ENCODE measurements around the gene HNF4A. TPM values are rescaled to one million over a fixed set of nuclear protein-coding genes. Genes with fewer than 3 reads are reported as not detected.
A peak's percentile ranks its signal among the peaks of the same experiment; 100 is the strongest.

The HNF4A gene
- polyA plus RNA-seq, 1 donor from 2014 or later: not detected

DNA sequence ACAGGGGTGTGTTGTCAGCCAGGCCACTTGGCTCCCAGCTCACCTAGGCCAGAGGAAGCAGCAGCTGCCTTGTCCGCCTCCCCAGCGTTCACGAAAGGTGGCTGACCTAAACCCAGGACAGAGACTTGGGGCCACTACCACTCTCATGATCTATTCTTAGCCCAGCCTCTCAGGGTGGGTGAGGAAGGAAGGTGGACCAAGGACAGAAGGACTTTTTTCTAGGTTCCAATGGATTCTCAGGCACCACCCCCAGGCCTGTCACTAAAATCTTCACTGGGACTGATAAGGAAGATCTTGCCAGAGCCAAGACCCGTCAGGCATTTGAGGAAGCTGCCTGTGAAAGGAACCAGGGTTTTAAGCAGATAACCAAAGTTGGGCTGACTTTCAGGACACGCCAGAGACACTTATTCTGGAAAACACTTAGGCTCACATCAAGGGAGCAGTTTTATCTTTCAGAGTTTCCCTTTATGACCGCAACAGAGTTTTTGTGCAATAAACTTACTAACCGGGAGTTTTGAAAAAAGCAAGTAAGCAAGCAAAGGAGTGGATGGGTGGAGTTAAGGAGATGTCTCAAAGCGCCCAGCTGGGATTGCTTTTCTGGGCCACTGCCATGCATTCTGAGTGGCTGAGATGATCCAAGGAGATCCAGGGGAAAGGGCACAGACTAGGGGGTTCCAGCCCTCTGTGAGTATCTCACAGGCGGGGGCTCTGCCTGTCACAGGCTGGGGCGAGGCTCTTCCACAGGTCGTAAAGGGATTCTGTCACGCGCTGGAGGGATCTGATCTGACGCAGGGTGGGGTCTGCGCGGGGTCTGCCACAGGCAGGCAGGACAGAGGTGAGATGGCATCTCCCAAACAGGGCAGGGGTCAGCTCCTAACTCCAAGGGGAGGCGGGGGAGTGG, 45.5 kb upstream of the HNF4A start:
- Histone ChIP-seq H3K9ac (ENCODE audit: low read length) (peak overlapping the region; percentile 85), H4K20me1 (ENCODE audit: insufficient read depth) (no peaks in the 10 kb centered on the region), H3F3A (ENCODE audit: insufficient read depth, low read length, poor library complexity, severe bottlenecking) (no peaks in the 10 kb centered on the region), H3K9me2 (ENCODE audit: insufficient read depth, low read length) (no peaks in the 10 kb centered on the region), H3K4me2 (ENCODE audit: low read length) (peak overlapping the region; percentile 71), H3K9me3 (ENCODE audit: low read length) (no peaks in the 10 kb centered on the region), H3K27ac (ENCODE audit: low read length) (no peak overlapping the region), H3K4me3 (ENCODE audit: low read length) (peak overlapping the region; percentile 96), H3K79me2 (replicated peaks; ENCODE audit: insufficient read depth, low read length) (peaks cover 4% of the 10 kb centered on the region), H3K36me3 (ENCODE audit: insufficient read depth, low read length) (no peaks in the 10 kb centered on the region), H2AFZ (ENCODE audit: low read depth, low read length) (peak overlapping the region; percentile 75), H3K27me3 (ENCODE audit: insufficient read depth, low read depth, low read length) (no peaks in the 10 kb centered on the region)
- no peak for TF ChIP-seq RAD21 (conservative IDR thresholded peaks at IDR 0.05)
- no peak for TF ChIP-seq TAF1 (IDR thresholded peaks at IDR 0.05; ENCODE audit: low read depth)
- TF ChIP-seq EP300 (conservative IDR thresholded peaks at IDR 0.05; ENCODE audit: poor library complexity, severe bottlenecking): no peak
- TF ChIP-seq MXI1 (conservative IDR thresholded peaks at IDR 0.05; ENCODE audit: poor library complexity, severe bottlenecking): no peak
- TF ChIP-seq POLR2AphosphoS5 (IDR thresholded peaks at IDR 0.05): no peak
- TF ChIP-seq, protein P1, sequence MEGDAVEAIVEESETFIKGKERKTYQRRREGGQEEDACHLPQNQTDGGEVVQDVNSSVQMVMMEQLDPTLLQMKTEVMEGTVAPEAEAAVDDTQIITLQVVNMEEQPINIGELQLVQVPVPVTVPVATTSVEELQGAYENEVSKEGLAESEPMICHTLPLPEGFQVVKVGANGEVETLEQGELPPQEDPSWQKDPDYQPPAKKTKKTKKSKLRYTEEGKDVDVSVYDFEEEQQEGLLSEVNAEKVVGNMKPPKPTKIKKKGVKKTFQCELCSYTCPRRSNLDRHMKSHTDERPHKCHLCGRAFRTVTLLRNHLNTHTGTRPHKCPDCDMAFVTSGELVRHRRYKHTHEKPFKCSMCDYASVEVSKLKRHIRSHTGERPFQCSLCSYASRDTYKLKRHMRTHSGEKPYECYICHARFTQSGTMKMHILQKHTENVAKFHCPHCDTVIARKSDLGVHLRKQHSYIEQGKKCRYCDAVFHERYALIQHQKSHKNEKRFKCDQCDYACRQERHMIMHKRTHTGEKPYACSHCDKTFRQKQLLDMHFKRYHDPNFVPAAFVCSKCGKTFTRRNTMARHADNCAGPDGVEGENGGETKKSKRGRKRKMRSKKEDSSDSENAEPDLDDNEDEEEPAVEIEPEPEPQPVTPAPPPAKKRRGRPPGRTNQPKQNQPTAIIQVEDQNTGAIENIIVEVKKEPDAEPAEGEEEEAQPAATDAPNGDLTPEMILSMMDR (IDR thresholded peaks at IDR 0.05; ENCODE audit: poor library complexity, severe bottlenecking): no peak
- TF ChIP-seq, protein P2, sequence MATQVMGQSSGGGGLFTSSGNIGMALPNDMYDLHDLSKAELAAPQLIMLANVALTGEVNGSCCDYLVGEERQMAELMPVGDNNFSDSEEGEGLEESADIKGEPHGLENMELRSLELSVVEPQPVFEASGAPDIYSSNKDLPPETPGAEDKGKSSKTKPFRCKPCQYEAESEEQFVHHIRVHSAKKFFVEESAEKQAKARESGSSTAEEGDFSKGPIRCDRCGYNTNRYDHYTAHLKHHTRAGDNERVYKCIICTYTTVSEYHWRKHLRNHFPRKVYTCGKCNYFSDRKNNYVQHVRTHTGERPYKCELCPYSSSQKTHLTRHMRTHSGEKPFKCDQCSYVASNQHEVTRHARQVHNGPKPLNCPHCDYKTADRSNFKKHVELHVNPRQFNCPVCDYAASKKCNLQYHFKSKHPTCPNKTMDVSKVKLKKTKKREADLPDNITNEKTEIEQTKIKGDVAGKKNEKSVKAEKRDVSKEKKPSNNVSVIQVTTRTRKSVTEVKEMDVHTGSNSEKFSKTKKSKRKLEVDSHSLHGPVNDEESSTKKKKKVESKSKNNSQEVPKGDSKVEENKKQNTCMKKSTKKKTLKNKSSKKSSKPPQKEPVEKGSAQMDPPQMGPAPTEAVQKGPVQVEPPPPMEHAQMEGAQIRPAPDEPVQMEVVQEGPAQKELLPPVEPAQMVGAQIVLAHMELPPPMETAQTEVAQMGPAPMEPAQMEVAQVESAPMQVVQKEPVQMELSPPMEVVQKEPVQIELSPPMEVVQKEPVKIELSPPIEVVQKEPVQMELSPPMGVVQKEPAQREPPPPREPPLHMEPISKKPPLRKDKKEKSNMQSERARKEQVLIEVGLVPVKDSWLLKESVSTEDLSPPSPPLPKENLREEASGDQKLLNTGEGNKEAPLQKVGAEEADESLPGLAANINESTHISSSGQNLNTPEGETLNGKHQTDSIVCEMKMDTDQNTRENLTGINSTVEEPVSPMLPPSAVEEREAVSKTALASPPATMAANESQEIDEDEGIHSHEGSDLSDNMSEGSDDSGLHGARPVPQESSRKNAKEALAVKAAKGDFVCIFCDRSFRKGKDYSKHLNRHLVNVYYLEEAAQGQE (IDR thresholded peaks at IDR 0.05; ENCODE audit: borderline replicate concordance): no peak
- no peak for TF ChIP-seq EZH2 (IDR thresholded peaks at IDR 0.05; ENCODE audit: borderline replicate concordance, insufficient read depth, low read length, poor library complexity, severe bottlenecking)
- TF ChIP-seq SMC3 (conservative IDR thresholded peaks at IDR 0.05; ENCODE audit: poor library complexity): no peak

DNA sequence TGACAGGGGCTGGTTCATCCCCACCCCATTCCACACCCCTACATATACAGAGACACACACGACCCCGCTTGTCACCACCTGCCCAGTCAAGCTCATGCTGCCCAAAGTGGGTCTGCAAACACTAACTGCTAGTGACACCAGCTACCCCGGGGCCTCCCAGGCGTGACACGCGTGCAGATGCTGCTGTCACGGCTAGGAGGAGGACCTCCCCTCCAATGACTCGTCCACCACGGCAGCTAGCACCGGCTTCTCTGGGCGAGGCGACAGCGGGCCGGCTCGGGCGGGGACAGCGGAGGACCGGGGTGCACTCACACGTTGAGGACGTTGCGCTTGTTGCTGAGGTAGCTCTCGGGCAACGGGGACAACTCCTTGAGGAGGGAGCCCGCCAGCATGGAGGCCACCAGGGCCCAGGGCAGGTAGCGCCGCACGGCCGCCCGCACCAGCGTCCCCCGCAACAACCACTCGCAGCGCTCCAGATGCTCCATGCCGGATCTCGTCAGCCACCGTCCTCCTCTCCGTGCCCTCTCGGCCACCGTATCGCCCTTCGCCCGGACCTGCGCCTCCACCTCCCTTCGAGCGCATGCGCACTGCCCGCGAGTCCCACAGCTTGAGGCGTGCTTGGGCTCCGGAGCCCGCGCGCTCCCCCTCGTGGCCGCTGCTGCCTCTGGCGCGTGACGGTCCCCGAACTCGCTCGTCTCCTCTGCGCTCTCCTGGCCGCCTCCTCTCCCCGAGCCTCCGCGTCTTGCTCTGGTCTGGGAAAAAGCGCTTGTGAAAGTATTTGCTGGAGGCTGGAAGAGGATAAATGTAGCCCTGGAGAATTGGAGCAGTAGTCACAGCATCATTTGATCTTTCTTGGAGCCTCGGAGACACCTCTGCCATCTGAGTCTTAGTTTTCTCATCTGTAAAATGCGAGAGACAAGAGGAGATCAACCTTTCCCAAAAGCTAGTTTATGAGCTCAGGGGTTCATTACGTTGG, 44.5 kb upstream of the HNF4A start, which contains the start of gene FITM2:
Gene FITM2 (minus strand): TSS at position 539 of the 976 bp plus-strand sequence. CDS start 54 bp downstream, at position 485.
- H2AFZ ChIP-seq (ENCODE audit: low read depth, low read length): peak within 1 kb of the TSS; percentile 75
- peak; percentile 97 for TF ChIP-seq SMC3 (conservative IDR thresholded peaks at IDR 0.05; ENCODE audit: poor library complexity)
- TF ChIP-seq, protein P1 (IDR thresholded peaks at IDR 0.05; ENCODE audit: poor library complexity, severe bottlenecking): peak; percentile 99
- peak; percentile 58 for TF ChIP-seq EP300 (conservative IDR thresholded peaks at IDR 0.05; ENCODE audit: poor library complexity, severe bottlenecking)
- TF ChIP-seq RAD21 (conservative IDR thresholded peaks at IDR 0.05): peak; percentile 87
- TF ChIP-seq EZH2 (IDR thresholded peaks at IDR 0.05; ENCODE audit: borderline replicate concordance, insufficient read depth, low read length, poor library complexity, severe bottlenecking): no peak
- peak; percentile 62 for TF ChIP-seq TAF1 (IDR thresholded peaks at IDR 0.05; ENCODE audit: low read depth)
- TF ChIP-seq POLR2AphosphoS5 (IDR thresholded peaks at IDR 0.05): peak; percentile 83
- TF ChIP-seq, protein P2 (IDR thresholded peaks at IDR 0.05; ENCODE audit: borderline replicate concordance): peak; percentile 51
- peak; percentile 96 for TF ChIP-seq MXI1 (conservative IDR thresholded peaks at IDR 0.05; ENCODE audit: poor library complexity, severe bottlenecking)

More for the DNA sequence above, 44.5 kb upstream of the HNF4A start, which contains the start of gene FITM2:
- H3K36me3 ChIP-seq (ENCODE audit: insufficient read depth, low read length): no peaks in the 10 kb centered on the region
- H3K9me2 ChIP-seq (ENCODE audit: insufficient read depth, low read length): no peaks in the 10 kb centered on the region
- no peaks in the 10 kb centered on the region for H4K20me1 ChIP-seq (ENCODE audit: insufficient read depth)
- no peaks in the 10 kb centered on the region for H3F3A ChIP-seq (ENCODE audit: insufficient read depth, low read length, poor library complexity, severe bottlenecking)
- no peaks in the 10 kb centered on the region for H3K27me3 ChIP-seq (ENCODE audit: insufficient read depth, low read depth, low read length)
- peak within 1 kb of the TSS; percentile 71 for H3K4me2 ChIP-seq (ENCODE audit: low read length)
- no peaks in the 10 kb centered on the region for H3K9me3 ChIP-seq (ENCODE audit: low read length)
- peak within 1 kb of the TSS; percentile 85 for H3K9ac ChIP-seq (ENCODE audit: low read length)
- H3K4me3 ChIP-seq (ENCODE audit: low read length): peak within 1 kb of the TSS; percentile 96
- H3K79me2 ChIP-seq (replicated peaks; ENCODE audit: insufficient read depth, low read length): peaks cover 4% of the 10 kb centered on the region
- peak within 1 kb of the TSS; percentile 54 for H3K27ac ChIP-seq (ENCODE audit: low read length)
